GM18508 (cell line): ENCODE results near the gene R3HDM4.

Source experiments
- ATAC-seq: cut with Tn5 transposase; IDR thresholded peaks from one replicate; pipeline ENCODE4 v1.9.1; 2021; ENCODE audit warnings: moderate number of reproducible peaks; ENCODE audit not compliant: insufficient read depth, unreplicated experiment

Gene R3HDM4

DNA sequence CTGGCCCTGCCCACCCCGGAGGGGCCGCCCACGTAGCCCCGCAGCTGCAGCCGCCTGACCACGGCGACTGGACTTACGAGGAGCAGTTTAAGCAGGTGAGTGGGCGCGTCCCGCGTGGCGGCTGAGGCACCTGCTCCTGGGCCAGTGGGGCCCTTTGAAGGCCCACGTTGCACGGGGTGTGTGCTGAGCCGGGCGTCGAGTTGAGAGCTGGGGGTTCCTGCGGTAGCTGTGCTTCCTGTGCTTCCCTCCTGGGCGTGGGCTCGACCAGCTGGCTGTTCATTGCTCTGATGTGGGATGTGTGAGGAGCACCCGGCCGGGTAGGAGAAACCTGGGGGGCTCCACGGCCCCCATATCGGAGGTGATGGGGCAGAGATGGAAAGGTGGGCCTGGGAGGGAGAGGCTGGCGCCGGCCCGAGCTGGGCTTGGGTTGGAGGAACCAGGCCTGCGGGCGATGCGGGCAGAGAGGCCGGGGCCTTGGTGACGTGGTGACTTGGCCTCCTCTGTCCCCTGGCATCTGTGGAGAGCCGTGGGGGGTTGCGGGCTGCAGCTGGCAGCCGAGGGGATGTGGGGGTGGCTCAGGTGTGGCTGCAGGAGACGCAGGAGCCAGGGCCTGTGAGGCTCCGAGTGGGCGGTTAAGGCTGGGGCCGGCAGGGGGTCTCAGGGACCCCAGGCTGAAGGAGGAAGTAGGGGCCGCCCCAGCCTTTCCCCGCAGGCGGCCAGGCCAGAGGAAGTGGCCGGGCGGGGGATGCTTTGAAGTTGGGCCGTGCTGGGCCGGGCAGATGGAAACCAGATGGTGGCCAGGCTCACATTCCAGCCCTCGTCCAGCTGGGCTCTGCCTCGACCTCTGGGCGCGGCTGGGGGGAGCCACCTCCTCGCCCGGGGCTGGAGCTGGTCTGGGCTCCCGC, 19.9 kb upstream of the R3HDM4 start:
- no peak for ATAC-seq

DNA sequence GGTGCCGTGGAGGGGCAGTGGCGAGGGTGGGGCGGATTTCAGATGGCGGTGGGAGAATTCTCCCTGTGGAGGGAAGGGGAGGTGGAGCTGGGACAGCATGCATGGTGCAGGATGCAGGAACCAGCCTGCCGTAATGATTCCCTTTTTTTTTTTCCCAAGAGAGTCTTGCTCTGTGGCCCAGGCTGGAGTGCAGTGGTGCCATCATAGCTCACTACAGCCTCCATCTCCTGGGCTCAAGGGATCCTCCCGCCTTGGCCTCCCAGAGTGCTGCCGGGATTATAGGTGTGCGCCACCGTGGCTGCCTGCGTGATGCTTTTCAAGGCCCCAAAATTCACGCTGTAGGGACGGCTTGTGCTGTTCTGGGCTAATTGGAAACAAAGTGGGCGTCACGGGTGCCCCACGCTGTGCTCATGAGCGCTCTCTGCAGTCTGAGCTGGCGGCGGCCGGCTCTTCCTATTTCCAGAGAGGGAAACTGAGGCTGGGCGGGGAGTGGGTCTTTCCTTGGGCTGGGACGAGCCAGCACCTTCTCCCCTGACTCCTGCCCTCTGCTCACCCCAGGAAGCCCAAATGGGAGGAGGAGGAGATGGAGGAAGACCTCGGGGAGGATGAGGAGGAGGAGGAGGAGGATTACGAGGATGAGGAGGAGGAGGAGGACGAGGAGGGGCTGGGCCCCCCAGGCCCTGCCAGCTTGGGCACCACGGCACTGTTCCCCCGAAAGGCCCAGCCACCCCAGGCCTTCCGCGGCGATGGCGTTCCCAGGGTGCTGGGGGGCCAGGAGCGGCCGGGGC, 19.0 kb upstream of the R3HDM4 start:
- no peak for ATAC-seq

DNA sequence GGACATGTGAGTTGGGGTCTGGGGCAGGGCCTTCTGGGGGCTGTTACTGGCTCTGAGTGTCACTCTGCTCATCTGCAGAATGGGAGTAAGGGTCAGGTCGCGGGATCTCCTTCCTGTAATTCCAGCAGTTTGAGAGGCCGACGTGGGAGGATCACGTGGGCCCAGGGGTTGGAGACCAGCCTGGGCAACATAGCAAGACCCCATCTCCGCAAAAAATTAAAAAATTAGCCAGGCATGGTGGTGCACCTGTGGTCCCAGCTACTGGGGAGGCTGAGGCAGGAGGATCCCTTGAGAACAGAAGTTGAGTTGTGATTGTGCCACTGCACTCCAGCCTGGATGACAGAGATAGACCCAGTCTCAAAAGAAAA, 16.9 kb upstream of the R3HDM4 start:
- ATAC-seq: no peak

DNA sequence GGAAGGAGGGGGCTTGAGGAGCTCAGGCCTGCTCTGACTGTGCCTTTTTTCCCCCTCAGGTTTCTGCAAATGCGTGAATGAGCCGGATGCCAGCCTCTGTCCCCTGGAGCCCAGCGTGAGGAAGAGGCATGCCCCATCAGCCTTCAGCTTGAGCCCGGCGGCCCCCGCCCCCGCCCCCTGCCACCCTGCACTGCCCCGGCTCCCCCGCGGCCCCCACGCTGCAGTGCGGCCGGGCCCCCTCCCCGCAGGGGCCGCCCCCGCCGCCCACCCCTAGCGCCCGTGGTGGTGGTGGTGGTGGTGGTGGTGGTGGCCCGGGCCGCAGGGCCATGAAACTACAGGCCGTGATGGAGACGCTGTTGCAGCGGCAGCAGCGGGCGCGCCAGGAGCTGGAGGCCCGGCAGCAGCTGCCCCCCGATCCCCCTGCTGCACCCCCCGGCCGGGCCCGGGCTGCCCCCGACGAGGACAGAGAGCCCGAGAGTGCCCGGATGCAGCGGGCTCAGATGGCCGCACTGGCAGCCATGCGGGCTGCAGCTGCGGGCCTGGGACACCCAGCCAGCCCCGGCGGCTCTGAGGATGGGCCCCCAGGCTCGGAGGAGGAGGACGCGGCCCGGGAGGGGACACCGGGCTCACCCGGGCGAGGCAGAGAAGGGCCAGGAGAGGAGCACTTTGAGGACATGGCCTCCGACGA, 16.3 kb upstream of the R3HDM4 start:
- no peak for ATAC-seq

DNA sequence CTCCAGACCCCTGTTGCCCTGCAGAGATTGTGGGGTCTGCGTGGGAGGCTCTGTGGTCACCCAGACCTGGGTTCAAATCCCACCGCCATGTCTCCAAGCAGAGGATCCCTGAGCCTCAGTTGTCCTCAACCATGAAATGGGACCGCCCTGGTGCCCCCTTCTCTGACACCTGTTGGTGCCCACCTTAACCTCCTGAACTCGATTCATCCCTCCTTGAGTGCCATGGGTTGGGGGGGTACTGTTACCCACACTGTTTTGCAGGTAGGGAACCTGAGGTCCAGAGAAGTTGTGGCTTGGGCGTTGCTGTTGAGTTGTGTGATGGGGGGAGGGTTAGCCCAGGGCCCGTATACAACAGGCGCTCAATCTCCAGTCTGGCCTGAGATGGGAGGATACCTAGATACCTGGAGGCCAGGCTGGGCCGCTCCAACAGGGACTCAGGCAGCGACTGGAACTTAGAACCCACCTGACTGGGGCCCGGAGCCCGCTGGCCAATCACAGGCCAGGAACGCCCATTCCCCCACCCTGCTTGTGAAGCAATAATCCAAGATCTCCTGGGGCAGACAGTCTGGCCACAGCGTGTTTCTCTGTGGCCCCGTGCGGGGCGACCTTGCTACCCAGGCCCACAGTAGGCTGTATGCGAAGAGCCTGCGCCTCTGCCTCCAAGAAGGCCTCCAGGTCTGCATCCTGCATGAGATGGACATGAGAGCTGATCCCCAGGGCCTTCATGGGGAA, 15.6 kb upstream of the R3HDM4 start:
- no peak for ATAC-seq

DNA sequence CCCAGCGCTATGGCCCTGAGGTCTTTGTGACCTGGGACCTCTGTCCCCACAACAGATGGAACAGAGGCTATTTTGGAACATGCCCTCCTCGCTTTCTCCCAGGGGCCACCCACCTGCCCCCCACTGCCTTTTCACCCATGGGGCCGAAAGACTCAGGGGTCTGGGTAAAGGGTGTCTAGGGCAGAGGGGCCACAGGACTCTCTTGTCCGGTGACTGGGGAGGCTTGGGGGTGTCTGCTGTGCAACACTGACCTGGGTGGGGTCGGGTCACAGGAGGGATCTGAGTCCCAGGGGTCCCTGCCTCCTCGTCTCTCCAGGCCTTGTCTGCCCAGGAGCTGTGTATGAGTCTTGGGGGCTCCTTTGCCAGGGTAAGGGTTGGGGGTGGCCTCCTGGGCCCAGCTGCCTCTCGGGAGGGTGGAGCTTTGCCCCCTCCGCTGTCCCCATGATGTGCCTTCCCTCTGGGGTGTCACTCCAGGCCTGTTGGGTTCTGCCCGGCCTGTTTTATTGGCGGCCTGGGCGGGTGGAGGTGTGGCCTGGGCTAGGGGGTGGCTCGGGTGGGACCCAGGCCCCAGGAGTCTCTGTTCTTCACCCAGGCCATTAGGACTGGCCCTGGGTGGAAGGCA, 14.9 kb upstream of the R3HDM4 start:
- no peak for ATAC-seq

DNA sequence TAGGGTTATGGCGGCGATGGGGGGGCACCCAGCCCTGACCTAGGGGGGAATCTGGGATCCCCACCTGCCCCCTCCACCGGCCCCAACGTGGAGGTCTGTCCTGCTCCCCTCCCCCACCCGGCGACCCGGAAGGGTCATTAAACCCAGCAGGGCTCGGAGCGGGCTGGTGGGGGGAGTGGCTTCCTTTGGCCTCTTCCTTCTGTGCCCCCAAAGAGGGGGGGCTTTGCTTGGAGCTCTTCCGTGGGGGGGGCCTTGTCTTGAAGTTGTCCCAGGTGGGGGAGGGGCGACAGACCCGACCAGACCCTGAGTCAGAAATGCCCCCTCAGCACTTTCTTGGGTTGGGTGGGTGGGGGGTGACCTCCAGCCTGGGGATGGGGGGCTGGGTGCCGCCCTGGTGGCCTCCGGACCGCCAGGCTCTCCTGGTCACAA, 14.3 kb upstream of the R3HDM4 start:
- no peak for ATAC-seq

DNA sequence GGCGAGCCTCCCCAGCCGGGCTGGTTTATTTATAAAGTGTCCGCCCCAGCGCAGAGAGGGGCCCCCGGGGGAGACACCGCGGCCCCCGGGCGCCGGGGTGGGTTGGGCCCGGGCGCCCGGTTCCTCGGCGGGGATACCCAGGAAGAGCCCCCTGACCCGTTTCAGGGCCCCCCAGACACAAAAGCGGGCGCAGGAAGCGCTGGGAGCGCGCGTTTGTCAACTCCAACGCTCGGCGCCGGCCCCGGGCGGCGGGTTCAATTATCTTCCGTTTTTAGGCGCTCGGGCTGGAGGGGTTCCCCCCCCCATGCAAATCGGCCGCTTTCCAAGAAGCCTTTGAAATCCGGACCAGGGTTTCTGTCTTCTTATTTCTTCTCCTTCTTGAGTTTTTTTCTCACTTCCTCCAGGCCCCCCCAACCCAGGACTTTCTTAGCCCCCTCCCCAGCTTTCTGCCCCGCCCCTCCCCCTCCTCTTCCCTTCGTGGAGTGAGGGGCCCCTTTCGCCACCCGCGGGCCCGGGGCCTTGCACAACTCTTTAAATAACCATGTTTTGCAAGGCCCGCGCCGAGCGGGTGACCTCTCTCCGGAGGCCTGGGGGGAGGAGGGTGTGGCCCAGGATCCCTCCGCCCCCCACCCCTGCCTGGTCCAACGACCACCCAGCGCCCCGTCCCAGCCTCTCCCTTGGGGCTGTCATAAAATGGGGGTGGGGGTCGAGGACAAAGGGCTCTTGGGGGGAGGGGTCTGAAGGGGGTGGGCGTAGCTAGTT, 13.8 kb upstream of the R3HDM4 start:
- no peak for ATAC-seq

DNA sequence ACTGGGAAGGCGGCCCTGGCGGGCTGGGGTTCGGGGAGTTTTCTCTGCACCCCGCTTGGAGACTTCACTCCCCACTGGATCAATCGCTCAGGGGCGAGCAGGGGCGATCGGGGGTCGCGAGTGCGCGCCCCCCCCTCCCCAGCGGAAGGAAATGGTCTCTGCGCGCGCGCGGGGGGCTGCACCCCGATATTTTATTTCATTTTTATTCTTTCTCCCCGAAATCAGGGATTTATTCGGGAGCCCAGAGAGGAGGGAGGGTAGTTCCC, 13.2 kb upstream of the R3HDM4 start:
- ATAC-seq: no peak

DNA sequence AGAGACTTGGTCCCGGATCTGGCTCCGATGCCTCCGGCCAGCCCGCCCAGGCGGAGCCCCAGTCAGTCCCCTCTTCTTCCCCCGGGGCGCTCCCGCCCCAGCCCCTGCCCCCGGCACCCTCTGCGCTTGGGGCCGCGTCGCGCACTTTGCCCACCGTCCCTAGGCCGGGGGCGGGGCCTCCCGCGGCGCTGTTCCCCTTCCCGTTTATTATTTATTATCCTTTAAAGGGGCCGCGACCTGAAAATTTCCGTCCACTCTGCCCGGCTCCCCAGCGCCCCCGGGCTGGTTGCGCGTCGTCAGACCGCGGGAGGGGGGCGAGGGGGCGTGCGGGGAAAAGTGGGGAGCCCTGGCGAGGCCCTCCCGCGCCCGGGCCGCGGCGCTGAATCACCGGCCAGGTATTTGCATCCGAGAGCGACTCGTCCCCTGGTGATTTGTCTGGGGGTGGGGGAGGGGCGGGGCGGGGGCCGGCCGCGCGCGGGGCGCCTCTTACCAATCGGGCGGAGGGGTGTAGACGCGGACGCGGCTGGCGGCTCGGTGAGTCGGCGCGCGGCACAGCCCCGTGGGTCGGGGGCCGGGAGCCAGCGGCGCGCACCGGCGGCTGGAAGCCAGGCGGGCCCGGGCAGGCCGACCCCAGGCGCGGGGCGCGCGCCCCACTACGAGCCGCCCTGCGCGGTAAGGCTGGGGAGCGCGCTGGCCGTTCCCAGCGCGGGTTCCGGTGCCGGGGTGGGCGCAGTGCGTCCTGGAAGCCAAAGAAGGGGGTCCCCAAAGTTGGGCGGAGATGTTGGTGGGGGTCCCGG, 12.7 kb upstream of the R3HDM4 start, which contains the start of gene ARID3A:
TSS of gene ARID3A (plus strand) at position 510 of the 797 bp plus-strand sequence. CDS start 3,494 bp downstream, outside the sequence.
- peak; percentile 12 for ATAC-seq

DNA sequence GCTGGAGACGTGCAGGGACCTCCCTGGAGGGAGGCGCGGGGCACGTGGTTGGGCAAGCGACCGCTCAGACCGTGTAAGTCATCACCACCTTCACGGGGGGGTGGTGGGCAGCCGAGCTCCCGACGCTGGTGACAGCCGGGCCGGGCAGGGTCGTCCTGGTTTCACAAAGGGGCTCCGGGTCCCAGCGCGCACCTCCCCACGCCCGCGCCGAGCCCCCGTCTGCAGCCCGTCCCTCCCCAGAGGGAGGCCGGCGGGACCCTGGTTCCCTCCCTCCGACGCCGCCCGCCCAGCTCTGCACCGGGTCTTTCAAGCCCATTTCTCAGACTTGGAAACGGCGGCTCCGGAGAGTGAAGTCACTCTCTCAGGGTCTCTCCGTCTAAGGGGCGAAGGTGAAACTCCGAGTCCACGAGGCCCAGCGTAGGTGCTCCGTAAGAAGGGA, 12.1 kb upstream of the R3HDM4 start:
- ATAC-seq: peak; percentile 32

DNA sequence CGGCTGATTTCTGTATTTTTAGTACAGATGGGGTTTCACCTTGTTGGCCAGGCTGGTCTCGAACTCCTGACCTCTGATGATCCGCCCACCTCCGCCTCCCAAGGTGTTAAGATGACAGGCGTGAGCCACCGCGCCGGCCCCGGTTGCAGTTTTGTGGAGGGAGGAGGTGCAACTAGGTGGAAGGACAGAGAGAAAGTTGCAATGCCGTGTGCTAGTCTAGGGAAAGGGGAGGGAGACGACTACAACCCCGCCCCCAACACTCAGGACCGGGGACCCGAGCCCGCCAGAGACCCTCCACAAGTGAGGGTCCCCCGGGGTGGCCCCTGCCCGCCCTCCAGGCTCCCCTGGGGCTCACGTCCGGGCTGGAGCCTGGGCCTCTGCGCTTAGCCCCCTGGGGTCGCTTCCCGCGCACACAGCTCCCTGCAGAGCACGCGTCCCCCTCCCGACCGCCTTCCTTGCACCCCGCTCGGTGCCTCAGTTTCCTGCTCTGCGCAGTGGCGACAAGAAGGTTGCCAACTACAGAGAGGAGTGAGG, 11.6 kb upstream of the R3HDM4 start:
- ATAC-seq: no peak

DNA sequence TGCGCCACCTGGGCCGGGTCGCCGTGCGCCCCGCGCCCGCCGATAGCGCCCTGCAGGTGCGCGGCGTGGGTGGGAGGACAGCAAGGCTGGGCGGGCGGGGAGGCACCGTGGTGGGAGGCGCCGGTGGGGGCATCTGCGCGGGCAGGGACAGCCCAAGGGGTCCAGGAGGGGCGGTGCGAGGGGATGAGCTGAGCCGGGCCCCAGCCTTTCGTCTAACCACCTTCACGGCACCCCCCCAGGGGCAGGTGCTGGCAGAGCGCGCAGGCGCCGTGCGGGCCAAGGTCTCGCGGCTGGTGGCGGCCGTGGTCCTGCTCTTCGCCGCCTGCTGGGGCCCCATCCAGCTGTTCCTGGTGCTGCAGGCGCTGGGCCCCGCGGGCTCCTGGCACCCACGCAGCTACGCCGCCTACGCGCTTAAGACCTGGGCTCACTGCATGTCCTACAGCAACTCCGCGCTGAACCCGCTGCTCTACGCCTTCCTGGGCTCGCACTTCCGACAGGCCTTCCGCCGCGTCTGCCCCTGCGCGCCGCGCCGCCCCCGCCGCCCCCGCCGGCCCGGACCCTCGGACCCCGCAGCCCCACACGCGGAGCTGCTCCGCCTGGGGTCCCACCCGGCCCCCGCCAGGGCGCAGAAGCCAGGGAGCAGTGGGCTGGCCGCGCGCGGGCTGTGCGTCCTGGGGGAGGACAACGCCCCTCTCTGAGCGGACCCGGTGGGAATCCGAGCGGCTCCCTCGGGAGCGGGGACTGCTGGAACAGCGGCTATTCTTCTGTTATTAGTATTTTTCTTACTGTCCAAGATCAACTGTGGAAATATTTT, 7.2 kb upstream of the R3HDM4 start:
- ATAC-seq: no peak

DNA sequence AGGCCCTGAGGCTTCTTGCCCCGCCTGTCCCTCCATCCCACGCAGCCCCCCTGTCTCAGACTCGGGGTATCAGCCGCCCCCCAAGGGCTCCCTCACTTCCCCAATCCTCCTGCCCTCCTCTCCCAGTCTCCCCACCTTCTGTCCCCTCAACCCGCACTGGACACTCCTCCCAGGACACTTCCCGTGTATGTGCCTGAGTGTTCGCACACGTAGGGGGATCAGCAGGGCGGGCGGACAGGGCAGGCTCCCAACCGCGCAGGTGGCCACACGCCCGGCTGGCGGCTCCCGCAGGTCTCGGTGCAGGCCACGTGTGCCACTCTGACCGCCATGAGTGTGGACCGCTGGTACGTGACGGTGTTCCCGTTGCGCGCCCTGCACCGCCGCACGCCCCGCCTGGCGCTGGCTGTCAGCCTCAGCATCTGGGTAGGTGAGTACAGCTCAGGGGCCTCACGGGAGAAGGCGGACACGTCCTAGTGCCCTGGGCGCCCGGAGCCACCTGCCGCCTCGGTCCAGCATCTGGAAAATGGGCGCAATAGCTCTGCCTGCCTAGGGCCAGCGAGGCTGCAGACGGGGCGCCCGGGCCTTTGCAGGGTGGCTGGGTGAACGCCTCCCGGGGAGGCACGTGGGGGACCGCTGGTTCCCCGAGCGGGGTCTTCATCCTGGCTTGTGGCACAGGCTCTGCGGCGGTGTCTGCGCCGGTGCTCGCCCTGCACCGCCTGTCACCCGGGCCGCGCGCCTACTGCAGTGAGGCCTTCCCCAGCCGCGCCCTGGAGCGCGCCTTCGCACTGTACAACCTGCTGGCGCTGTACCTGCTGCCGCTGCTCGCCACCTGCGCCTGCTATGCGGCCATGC, 6.4 kb upstream of the R3HDM4 start:
- ATAC-seq: no peak

DNA sequence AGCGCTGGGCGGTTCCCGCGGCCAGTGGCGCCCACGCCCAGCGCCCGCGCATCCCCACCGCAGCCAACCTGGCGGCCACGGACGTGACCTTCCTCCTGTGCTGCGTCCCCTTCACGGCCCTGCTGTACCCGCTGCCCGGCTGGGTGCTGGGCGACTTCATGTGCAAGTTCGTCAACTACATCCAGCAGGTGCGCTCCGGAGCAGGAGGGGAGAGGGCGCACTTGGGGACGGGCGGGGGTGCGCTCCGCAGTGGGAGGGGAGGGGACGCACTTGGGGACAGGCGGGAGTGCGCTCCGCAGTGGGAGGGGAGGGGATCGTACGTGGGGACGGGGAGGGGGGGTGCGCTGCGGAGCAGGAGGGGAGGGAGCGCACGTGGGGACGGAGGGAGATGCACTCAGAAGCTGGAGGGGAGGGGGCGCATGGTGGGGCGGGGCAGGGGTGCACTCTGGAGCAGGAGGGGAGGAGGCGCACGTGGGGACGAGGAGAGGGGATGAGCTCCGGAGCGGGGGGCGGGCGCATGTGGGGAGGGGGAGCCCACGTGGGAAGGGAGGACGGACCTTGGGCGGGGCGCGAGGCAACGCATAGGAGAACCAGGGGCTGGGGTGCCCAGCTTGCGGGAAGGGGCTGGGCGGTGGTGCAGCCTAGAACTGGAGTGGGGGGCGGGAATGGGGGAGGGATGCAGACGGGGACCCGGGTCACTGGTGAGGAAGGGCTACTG, 5.6 kb upstream of the R3HDM4 start:
- no peak for ATAC-seq

DNA sequence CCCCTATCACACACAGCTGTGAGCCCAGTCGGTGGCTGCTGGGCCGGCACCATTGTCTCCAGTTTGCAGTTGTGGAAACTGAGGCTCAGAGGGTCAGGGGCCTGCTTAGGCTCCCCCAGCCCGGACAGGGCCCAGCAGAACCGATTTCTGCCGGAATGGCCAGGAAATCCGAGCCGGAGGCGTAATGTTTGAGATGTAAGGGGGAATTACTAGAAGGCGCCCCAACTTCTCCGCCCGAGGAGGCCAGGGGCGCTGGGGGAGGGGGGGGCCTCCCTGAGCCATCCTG, 5.1 kb upstream of the R3HDM4 start:
- no peak for ATAC-seq
